Measurements from ENCODE around the gene SCARF2.

- TF ChIP-seq EP300 (IDR thresholded peaks at IDR 0.05; ENCODE audit: borderline replicate concordance in 1 of 2, low read depth in 2 of 2, low read length in 2 of 2) (no peak), MAFK (IDR thresholded peaks at IDR 0.05; ENCODE audit: low read depth, low read length) (no peak), SRF (IDR thresholded peaks at IDR 0.05; ENCODE audit: low read depth, low read length) (no peak), TAF1 (IDR thresholded peaks at IDR 0.05; ENCODE audit: low read depth, low read length) (no peak), ATF2 (IDR thresholded peaks at IDR 0.05; ENCODE audit: low read length) (no peak), RAD21 (IDR thresholded peaks at IDR 0.05 in 1 of 2, conservative IDR thresholded peaks at IDR 0.05 in 1 of 2; ENCODE audit: low read depth in 2 of 2, low read length in 2 of 2) (no peak), JUN (IDR thresholded peaks at IDR 0.05; ENCODE audit: low read depth, low read length) (no peak), CBX8 (IDR thresholded peaks at IDR 0.05; ENCODE audit: borderline replicate concordance, low read depth, low read length) (no peak), TBP (IDR thresholded peaks at IDR 0.05; ENCODE audit: low read depth, low read length) (no peak), ZNF274 (IDR thresholded peaks at IDR 0.05; ENCODE audit: borderline replicate concordance, extremely low read depth, low read length) (no peak), GABPA (IDR thresholded peaks at IDR 0.05; ENCODE audit: borderline replicate concordance, insufficient read depth, low read length) (no peak)
- TF ChIP-seq, protein P1, sequence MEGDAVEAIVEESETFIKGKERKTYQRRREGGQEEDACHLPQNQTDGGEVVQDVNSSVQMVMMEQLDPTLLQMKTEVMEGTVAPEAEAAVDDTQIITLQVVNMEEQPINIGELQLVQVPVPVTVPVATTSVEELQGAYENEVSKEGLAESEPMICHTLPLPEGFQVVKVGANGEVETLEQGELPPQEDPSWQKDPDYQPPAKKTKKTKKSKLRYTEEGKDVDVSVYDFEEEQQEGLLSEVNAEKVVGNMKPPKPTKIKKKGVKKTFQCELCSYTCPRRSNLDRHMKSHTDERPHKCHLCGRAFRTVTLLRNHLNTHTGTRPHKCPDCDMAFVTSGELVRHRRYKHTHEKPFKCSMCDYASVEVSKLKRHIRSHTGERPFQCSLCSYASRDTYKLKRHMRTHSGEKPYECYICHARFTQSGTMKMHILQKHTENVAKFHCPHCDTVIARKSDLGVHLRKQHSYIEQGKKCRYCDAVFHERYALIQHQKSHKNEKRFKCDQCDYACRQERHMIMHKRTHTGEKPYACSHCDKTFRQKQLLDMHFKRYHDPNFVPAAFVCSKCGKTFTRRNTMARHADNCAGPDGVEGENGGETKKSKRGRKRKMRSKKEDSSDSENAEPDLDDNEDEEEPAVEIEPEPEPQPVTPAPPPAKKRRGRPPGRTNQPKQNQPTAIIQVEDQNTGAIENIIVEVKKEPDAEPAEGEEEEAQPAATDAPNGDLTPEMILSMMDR (IDR thresholded peaks at IDR 0.05; ENCODE audit: control extremely low read depth in 1 of 3, insufficient read depth in 1 of 3, low read depth in 1 of 3, low read length in 3 of 3), result no peak
Measured at GRCh38 chr22:20388200-20388599, 49.4 kb downstream of the SCARF2 start.
